HEK293 (cell line): ENCODE results near the gene CCIN.

Experiments used
- CTCF ChIA-PET: fragments of 350-600 bp; formaldehyde crosslinking; extraction: SDS; loops from one replicate; lab custom pipeline; 2021; ENCODE audit warnings: antibody characterized with exemption; lab: Yijun Ruan, JAX
- POLR2A ChIA-PET: fragments of 300-600 bp; formaldehyde crosslinking; extraction: SDS; loops from one replicate; lab custom pipeline; 2020; ENCODE audit warnings: antibody characterized with exemption, inconsistent platforms; lab: Yijun Ruan, JAX
- H3K27ac ChIP-seq: fragments of 200-500 bp; sonication (Bioruptor generic); 2 replicates; pipeline ENCODE4 v1.5.1; 2014; ENCODE audit warnings: low read depth, low read length, control low read depth, inconsistent platforms; ENCODE audit errors: extremely low read depth
- H3K36me3 ChIP-seq, 2 experiments: fragments of 200-500 bp in 1 of 2; sonication (Bioruptor generic) in 1 of 2; 1 replicate in 1 of 2; 2 replicates in 1 of 2; pipeline ENCODE4 v1.5.1; 2014 to 2017; ENCODE audit warnings: inconsistent platforms in 2 of 2, low read length in 2 of 2; ENCODE audit not compliant: control insufficient read depth in 2 of 2, insufficient read depth in 1 of 2
- H3K4me1 ChIP-seq: fragments of 200-500 bp; sonication (Bioruptor generic); 2 replicates; pipeline ENCODE4 v1.5.1; 2014; ENCODE audit warnings: mild to moderate bottlenecking, low read length, inconsistent platforms; ENCODE audit not compliant: control insufficient read depth, insufficient read depth
- H3K4me3 ChIP-seq: 2 replicates; pipeline ENCODE4 v1.5.1; 2011; ENCODE audit warnings: low read depth, mild to moderate bottlenecking, control low read depth, low read length, moderate library complexity
- H3K9me3 ChIP-seq: fragments of 200-500 bp; sonication (Bioruptor generic); 2 replicates; pipeline ENCODE4 v1.5.1; 2014; ENCODE audit warnings: low read depth, low read length, inconsistent platforms; ENCODE audit not compliant: control insufficient read depth, insufficient read depth
- BCL11A ChIP-seq: fragments of 450-650 bp; formaldehyde crosslinking; IDR thresholded peaks from 2 replicates; pipeline ENCODE4 v1.5.1; 2016; ENCODE audit warnings: low read depth, missing biosample characterization, missing genetic modification characterization
- FEZF1 ChIP-seq: fragments of 450-650 bp; formaldehyde crosslinking; IDR thresholded peaks from 2 replicates; pipeline ENCODE4 v1.5.1; 2016; ENCODE audit warnings: missing biosample characterization, missing genetic modification characterization
- HOXC10 ChIP-seq: sonication (generic); formaldehyde crosslinking; IDR thresholded peaks from 2 replicates; pipeline ENCODE4 v1.8.1; 2023; ENCODE audit warnings: mild to moderate bottlenecking, missing genetic modification reagents
- SP2 ChIP-seq: fragments of 450-650 bp; formaldehyde crosslinking; IDR thresholded peaks from 2 replicates; pipeline ENCODE4 v1.5.1; 2016; ENCODE audit warnings: missing biosample characterization, missing genetic modification characterization
- ZBTB17 ChIP-seq: fragments of 450-650 bp; formaldehyde crosslinking; IDR thresholded peaks from 2 replicates; pipeline ENCODE4 v1.5.1; 2016; ENCODE audit warnings: missing biosample characterization, missing genetic modification characterization
- ZBTB8A ChIP-seq: fragments of 450-650 bp; formaldehyde crosslinking; IDR thresholded peaks from 2 replicates; pipeline ENCODE4 v1.5.1; 2016; ENCODE audit warnings: missing biosample characterization, missing genetic modification characterization
- ZFP69B ChIP-seq: fragments of 450-650 bp; formaldehyde crosslinking; IDR thresholded peaks from 2 replicates; pipeline ENCODE4 v1.5.1; 2016; ENCODE audit warnings: missing biosample characterization, missing genetic modification characterization
- ZNF202 ChIP-seq: fragments of 450-650 bp; formaldehyde crosslinking; IDR thresholded peaks from 2 replicates; pipeline ENCODE4 v1.5.1; 2016; ENCODE audit warnings: missing biosample characterization, missing genetic modification characterization, borderline replicate concordance
- ZNF239 ChIP-seq: fragments of 450-650 bp; formaldehyde crosslinking; IDR thresholded peaks from 2 replicates; pipeline ENCODE4 v1.5.1; 2016; ENCODE audit warnings: missing biosample characterization, missing genetic modification characterization
- ZNF248 ChIP-seq: fragments of 450-650 bp; formaldehyde crosslinking; IDR thresholded peaks from 2 replicates; pipeline ENCODE4 v1.5.1; 2017; ENCODE audit warnings: missing biosample characterization, missing genetic modification characterization
- ZNF266 ChIP-seq: fragments of 450-650 bp; formaldehyde crosslinking; IDR thresholded peaks from 2 replicates; pipeline ENCODE4 v1.5.1; 2016; ENCODE audit warnings: missing biosample characterization, missing genetic modification characterization, low read depth
- ZNF302 ChIP-seq: fragments of 450-650 bp; formaldehyde crosslinking; IDR thresholded peaks from 2 replicates; pipeline ENCODE4 v1.5.1; 2016; ENCODE audit warnings: missing biosample characterization, missing genetic modification characterization, low read depth
- ZNF324 ChIP-seq: fragments of 450-650 bp; formaldehyde crosslinking; IDR thresholded peaks from 2 replicates; pipeline ENCODE4 v1.5.1; 2016; ENCODE audit warnings: missing biosample characterization, missing genetic modification characterization
- ZNF335 ChIP-seq: fragments of 450-650 bp; formaldehyde crosslinking; conservative IDR thresholded peaks from 2 replicates; pipeline ENCODE4 v1.5.1; 2016; ENCODE audit warnings: missing biosample characterization, missing genetic modification characterization
- ZNF341 ChIP-seq: fragments of 450-650 bp; formaldehyde crosslinking; IDR thresholded peaks from 2 replicates; pipeline ENCODE4; 2016; ENCODE audit warnings: low read depth, missing biosample characterization, missing genetic modification characterization
- ZNF548 ChIP-seq: fragments of 450-650 bp; formaldehyde crosslinking; IDR thresholded peaks from 2 replicates; pipeline ENCODE4 v1.5.1; 2016; ENCODE audit warnings: missing biosample characterization, missing genetic modification characterization
- ZNF600 ChIP-seq: fragments of 450-650 bp; formaldehyde crosslinking; IDR thresholded peaks from 2 replicates; pipeline ENCODE4 v1.5.1; 2016; ENCODE audit warnings: missing biosample characterization, missing genetic modification characterization
- ZNF830 ChIP-seq: fragments of 450-650 bp; IDR thresholded peaks from 2 replicates; pipeline ENCODE4 v1.5.0; 2018; ENCODE audit warnings: missing biosample characterization, missing genetic modification characterization, low read depth, mild to moderate bottlenecking, moderate library complexity
- ZSCAN30 ChIP-seq: fragments of 450-650 bp; IDR thresholded peaks from 2 replicates; pipeline ENCODE4 v1.5.1; 2018; ENCODE audit warnings: missing biosample characterization, mild to moderate bottlenecking, missing genetic modification characterization, moderate library complexity
- TF ChIP-seq, protein P1 (sequence below): fragments of 450-650 bp; formaldehyde crosslinking; IDR thresholded peaks from 2 replicates; pipeline ENCODE4 v1.5.1; 2016; ENCODE audit warnings: missing biosample characterization, missing genetic modification characterization
- TF ChIP-seq, protein P2 (sequence below): fragments of 450-650 bp; formaldehyde crosslinking; IDR thresholded peaks from 2 replicates; pipeline ENCODE4 v1.5.1; 2016; ENCODE audit warnings: missing biosample characterization, missing genetic modification characterization
- TF ChIP-seq, protein P3 (sequence below): fragments of 450-650 bp; formaldehyde crosslinking; IDR thresholded peaks from 2 replicates; pipeline ENCODE4 v1.5.1; 2016; ENCODE audit warnings: missing biosample characterization, missing genetic modification characterization
- TF ChIP-seq, protein P4 (sequence below): fragments of 450-650 bp; formaldehyde crosslinking; IDR thresholded peaks from 2 replicates; pipeline ENCODE4 v1.5.1; 2016; ENCODE audit warnings: missing biosample characterization, missing genetic modification characterization

CCIN gene

DNA sequence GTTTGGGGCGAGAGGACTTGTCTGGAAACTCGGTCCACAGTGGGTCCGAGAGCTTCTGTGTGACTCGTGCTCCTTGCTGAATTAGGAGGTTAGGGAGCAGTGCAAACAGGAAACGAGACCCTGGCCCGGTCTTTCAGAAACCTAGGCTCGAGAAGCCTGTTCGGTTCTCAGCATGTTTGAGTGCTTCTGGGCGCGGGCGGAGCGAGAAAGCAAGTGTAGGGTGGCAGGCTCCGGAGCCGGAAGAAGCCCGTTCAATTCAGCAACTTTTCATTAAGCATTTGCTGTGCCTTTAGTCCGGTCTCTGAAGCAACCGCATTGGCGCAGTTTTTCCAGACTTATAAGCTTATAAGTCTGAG lies 22.1 kb downstream of the CCIN start:
- no peak for TF ChIP-seq ZBTB17
- no peak for TF ChIP-seq ZFP69B (tag by site-specific recombination)
- no peak for TF ChIP-seq ZNF548 (tag by site-specific recombination)
- TF ChIP-seq ZBTB8A (tag by site-specific recombination): no peak
- TF ChIP-seq ZNF600 (tag by site-specific recombination): no peak
- TF ChIP-seq ZSCAN30: no peak
- no peak for TF ChIP-seq ZNF324 (tag by site-specific recombination)
- TF ChIP-seq ZNF202 (tag by site-specific recombination): no peak
- TF ChIP-seq ZNF248 (tag by site-specific recombination): no peak
- TF ChIP-seq HOXC10: no peak
- TF ChIP-seq ZNF266 (tag by site-specific recombination): no peak
- no peak for TF ChIP-seq ZNF302 (tag by site-specific recombination)
- TF ChIP-seq, protein P1, sequence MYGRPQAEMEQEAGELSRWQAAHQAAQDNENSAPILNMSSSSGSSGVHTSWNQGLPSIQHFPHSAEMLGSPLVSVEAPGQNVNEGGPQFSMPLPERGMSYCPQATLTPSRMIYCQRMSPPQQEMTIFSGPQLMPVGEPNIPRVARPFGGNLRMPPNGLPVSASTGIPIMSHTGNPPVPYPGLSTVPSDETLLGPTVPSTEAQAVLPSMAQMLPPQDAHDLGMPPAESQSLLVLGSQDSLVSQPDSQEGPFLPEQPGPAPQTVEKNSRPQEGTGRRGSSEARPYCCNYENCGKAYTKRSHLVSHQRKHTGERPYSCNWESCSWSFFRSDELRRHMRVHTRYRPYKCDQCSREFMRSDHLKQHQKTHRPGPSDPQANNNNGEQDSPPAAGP (tag by site-specific recombination): no peak
- no peak for TF ChIP-seq BCL11A (tag by site-specific recombination)
- ChIA-PET POLR2A (interaction anchor here (0.8 to 2.6 kb wide), 26 partner anchors 9 to 377 kb away, joined by 3 to 30 read pairs (median 7); partner anchors contain the start of genes CCIN, GLIPR2, GNE and HINT2), CTCF (interaction anchor here (0.6 to 3.6 kb wide), 13 partner anchors 10 to 886 kb away, joined by 3 to 28 read pairs (median 5); no protein-coding TSS in a partner anchor)
- H3K27ac ChIP-seq: peak overlapping the region; percentile 84; the same call in 1 of the 2 replicates
- H3K4me3 ChIP-seq: peak overlapping the region; percentile 93
- 0 out of 2 replicates have a peak, but pooled peaks cover 6% of the 10 kb centered on the region for H3K4me1 ChIP-seq
- H3K36me3 ChIP-seq: peaks cover 0 to 23% of the 10 kb centered on the region in 2 experiments; a peak in 2 of 3 replicates
- H3K9me3 ChIP-seq: no peaks in the 10 kb centered on the region

DNA sequence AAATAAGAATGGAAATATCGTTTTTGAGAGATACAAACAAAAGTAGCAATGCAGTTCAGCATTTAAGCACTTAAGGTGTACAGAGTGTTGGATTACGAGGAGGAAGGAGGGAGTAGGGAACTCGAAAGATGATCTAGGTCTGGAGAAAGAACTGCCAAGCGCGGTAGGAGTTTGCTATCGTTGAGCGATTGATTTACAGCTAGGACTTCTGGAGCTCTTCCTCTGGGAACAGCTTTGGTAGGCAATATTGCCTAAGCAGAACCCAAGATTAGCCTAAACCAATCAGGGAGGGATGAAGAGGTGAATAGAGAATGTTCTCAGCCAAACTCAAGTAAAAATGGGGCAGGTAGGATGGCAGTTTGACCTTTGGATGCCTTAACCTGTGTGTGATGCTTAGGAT lies 22.5 kb downstream of the CCIN start:
- H3K4me1 ChIP-seq: 0 out of 2 replicates have a peak, but pooled peaks cover 6% of the 10 kb centered on the region
- POLR2A ChIA-PET: interaction anchor here (0.8 to 2.6 kb wide), 5 partner anchors 25 to 117 kb away, joined by 3 to 18 read pairs (median 7); partner anchors contain the start of genes GLIPR2 and GNE
- H3K36me3 ChIP-seq: peaks cover 0 to 24% of the 10 kb centered on the region in 2 experiments; a peak in 2 of 3 replicates
- peak overlapping the region; percentile 93 for H3K4me3 ChIP-seq
- no peak for TF ChIP-seq ZBTB8A (tag by site-specific recombination)
- TF ChIP-seq ZNF341: peak; percentile 87
- TF ChIP-seq ZBTB17: peak; percentile 24; the same call in 1 of the 2 replicates
- peak; percentile 30 for TF ChIP-seq SP2 (tag by site-specific recombination)
- CTCF ChIA-PET: interaction anchor here (0.8 to 3.6 kb wide), 8 partner anchors 10 to 237 kb away, joined by 3 to 28 read pairs (median 8); no protein-coding TSS in a partner anchor
- no peak overlapping the region; the same call in 1 of the 2 replicates for H3K27ac ChIP-seq
- H3K9me3 ChIP-seq: no peaks in the 10 kb centered on the region

DNA sequence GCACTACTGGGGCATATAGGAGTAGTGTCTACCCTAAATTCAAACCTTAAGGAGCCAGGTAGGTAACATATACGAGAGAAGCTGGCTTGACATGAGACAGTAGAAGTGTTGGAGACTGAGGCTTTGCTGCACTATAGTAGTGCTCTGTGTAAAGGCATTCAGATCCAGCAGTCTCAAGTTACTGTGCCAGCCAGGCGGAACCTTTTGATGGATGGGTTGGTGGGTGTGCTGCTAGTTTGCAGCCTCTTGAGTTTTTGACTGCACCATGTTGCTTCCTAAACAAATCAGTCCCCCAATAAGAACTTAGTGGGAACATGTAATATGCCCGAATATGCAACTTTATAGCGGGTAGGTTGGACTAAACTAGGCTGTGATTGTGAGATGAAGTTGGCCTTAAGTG lies 23.0 kb downstream of the CCIN start:
- ChIA-PET CTCF (interaction anchor here (1.1 to 3.6 kb wide), 5 partner anchors 10 to 237 kb away, joined by 3 to 28 read pairs (median 5); no protein-coding TSS in a partner anchor), POLR2A (interaction anchor here (0.8 to 2.6 kb wide), 3 partner anchors 26 to 66 kb away, joined by 3 to 18 read pairs (median 7); partner anchors contain the start of genes GLIPR2 and GNE)
- no peaks in the 10 kb centered on the region for H3K9me3 ChIP-seq

More for the DNA sequence above, 23.0 kb downstream of the CCIN start:
- peaks cover 0 to 29% of the 10 kb centered on the region in 2 experiments; a peak in 2 of 3 replicates for H3K36me3 ChIP-seq
- H3K4me3 ChIP-seq: peak overlapping the region; percentile 93
- TF ChIP-seq ZNF335 (tag by site-specific recombination) (no peak), FEZF1 (peak; percentile 26; the same call in 1 of the 2 replicates), ZNF239 (no peak), ZNF830 (no peak)
- TF ChIP-seq, protein P2, sequence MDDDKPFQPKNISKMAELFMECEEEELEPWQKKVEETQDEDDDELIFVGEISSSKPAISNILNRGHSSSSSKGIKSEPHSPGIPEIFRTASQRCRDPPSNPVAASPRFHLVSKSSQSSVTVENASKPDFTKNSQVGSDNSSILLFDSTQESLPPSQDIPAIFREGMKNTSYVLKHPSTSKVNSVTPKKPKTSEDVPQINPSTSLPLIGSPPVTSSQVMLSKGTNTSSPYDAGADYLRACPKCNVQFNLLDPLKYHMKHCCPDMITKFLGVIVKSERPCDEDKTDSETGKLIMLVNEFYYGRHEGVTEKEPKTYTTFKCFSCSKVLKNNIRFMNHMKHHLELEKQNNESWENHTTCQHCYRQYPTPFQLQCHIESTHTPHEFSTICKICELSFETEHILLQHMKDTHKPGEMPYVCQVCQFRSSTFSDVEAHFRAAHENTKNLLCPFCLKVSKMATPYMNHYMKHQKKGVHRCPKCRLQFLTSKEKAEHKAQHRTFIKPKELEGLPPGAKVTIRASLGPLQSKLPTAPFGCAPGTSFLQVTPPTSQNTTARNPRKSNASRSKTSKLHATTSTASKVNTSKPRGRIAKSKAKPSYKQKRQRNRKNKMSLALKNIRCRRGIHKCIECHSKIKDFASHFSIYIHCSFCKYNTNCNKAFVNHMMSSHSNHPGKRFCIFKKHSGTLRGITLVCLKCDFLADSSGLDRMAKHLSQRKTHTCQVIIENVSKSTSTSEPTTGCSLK (tag by site-specific recombination): no peak
- TF ChIP-seq, protein P3, sequence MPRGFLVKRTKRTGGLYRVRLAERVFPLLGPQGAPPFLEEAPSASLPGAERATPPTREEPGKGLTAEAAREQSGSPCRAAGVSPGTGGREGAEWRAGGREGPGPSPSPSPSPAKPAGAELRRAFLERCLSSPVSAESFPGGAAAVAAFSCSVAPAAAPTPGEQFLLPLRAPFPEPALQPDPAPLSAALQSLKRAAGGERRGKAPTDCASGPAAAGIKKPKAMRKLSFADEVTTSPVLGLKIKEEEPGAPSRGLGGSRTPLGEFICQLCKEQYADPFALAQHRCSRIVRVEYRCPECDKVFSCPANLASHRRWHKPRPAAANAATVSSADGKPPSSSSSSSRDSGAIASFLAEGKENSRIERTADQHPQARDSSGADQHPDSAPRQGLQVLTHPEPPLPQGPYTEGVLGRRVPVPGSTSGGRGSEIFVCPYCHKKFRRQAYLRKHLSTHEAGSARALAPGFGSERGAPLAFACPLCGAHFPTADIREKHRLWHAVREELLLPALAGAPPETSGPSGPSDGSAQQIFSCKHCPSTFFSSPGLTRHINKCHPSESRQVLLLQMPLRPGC (tag by site-specific recombination): peak; percentile 73
- TF ChIP-seq, protein P4, sequence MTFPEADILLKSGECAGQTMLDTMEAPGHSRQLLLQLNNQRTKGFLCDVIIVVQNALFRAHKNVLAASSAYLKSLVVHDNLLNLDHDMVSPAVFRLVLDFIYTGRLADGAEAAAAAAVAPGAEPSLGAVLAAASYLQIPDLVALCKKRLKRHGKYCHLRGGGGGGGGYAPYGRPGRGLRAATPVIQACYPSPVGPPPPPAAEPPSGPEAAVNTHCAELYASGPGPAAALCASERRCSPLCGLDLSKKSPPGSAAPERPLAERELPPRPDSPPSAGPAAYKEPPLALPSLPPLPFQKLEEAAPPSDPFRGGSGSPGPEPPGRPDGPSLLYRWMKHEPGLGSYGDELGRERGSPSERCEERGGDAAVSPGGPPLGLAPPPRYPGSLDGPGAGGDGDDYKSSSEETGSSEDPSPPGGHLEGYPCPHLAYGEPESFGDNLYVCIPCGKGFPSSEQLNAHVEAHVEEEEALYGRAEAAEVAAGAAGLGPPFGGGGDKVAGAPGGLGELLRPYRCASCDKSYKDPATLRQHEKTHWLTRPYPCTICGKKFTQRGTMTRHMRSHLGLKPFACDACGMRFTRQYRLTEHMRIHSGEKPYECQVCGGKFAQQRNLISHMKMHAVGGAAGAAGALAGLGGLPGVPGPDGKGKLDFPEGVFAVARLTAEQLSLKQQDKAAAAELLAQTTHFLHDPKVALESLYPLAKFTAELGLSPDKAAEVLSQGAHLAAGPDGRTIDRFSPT (tag by site-specific recombination): no peak
- no peak overlapping the region for H3K27ac ChIP-seq
- 0 out of 2 replicates have a peak, but pooled peaks cover 6% of the 10 kb centered on the region for H3K4me1 ChIP-seq
